ENCODE results near the gene OTUD3.
"Not testable (repeated sequence)": the region's sequence is repeated elsewhere in the genome, so short reads cannot be mapped to it uniquely, and the experiment has no call there.

OTUD3 gene

GRCh38 chr1:19869929-19870328, 12.3 kb upstream of the OTUD3 start:
- DNase-seq, result no peak

GRCh38 chr1:19872190-19872589, 10.0 kb upstream of the OTUD3 start:
- DNase-seq, result no peak

GRCh38 chr1:19877181-19877750, 4.9 kb upstream of the OTUD3 start:
- DNase-seq, result no peak

- no peak for DNase-seq
These were observed 4.2 kb upstream of the OTUD3 start for GRCh38 chr1:19877821-19878636.

- DNase-seq, result no peak
These were observed 3.6 kb upstream of the OTUD3 start for GRCh38 chr1:19878637-19878985.

- no peak for DNase-seq
These were observed 3.0 kb upstream of the OTUD3 start for GRCh38 chr1:19879227-19879626.

GRCh38 chr1:19879661-19880060, 2.5 kb upstream of the OTUD3 start:
- no peak for DNase-seq

GRCh38 chr1:19880841-19881240, 1.4 kb upstream of the OTUD3 start:
- not testable (repeated sequence) for DNase-seq

- DNase-seq, result no peak
These were observed 2.1 kb downstream of the OTUD3 start for GRCh38 chr1:19884312-19884711.

- no peak for DNase-seq
These were observed 3.6 kb downstream of the OTUD3 start for GRCh38 chr1:19885821-19886220.

- no peak for DNase-seq
These were observed 5.9 kb downstream of the OTUD3 start for GRCh38 chr1:19888112-19888511.

GRCh38 chr1:19889656-19890055, 7.5 kb downstream of the OTUD3 start:
- no peak for DNase-seq

- no peak for DNase-seq
These were observed 9.9 kb downstream of the OTUD3 start for GRCh38 chr1:19892129-19892528.

- DNase-seq, result no peak
These were observed 10.5 kb downstream of the OTUD3 start for GRCh38 chr1:19892628-19893168.

GRCh38 chr1:19893687-19894086, 11.5 kb downstream of the OTUD3 start:
- no peak for DNase-seq

GRCh38 chr1:19894218-19894617, 12.0 kb downstream of the OTUD3 start:
- DNase-seq, result no peak

- DNase-seq, result no peak
These were observed 19.5 kb downstream of the OTUD3 start for GRCh38 chr1:19901653-19902052.

- DNase-seq, result no peak
These were observed 21.4 kb downstream of the OTUD3 start for GRCh38 chr1:19903621-19904020.

GRCh38 chr1:19907456-19907855, 25.3 kb downstream of the OTUD3 start:
- no peak for DNase-seq

- no peak for DNase-seq
These were observed 27.2 kb downstream of the OTUD3 start for GRCh38 chr1:19909392-19909791.

GRCh38 chr1:19909971-19910370, 27.8 kb downstream of the OTUD3 start:
- no peak for DNase-seq

- no peak for DNase-seq
These were observed 28.5 kb downstream of the OTUD3 start for GRCh38 chr1:19910650-19911049.

- peak in 1 of 2 experiments; percentile 22 for DNase-seq
These were observed 35.9 kb downstream of the OTUD3 start for GRCh38 chr1:19918057-19918456.

GRCh38 chr1:19920132-19920710, 38.0 kb downstream of the OTUD3 start:
- no peak for DNase-seq
